ENCODE data around the gene TRIM37. TPM values are rescaled to one million over a fixed set of nuclear protein-coding genes. Genes with fewer than 3 reads are reported as not detected.
A peak's percentile ranks its signal among the peaks of the same experiment; 100 is the strongest.

TRIM37 gene
- total RNA-seq, 1 donor from 2014 or later = 25.4 TPM

DNA sequence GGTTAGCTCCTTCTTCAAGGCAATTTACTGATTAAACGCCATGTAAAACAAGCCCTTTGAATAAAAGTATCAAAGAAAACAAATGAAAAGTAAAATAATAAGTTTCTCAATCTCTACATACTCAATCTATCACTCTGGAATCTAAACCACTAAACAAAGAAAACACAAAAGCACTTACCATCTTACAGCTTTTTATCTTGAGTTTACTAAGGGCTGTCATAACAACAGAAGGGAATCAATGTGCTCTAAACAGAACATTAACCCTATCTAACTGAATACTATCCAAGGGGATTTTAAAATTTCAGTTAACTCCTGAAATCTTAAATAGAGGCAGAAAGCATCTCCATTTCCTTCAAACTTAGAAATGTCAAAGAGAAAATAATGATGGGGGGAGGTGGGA lies 44.9 kb upstream of the TRIM37 start:
- Histone ChIP-seq H2AFZ (ENCODE audit: low read depth, low read length) (no peak overlapping the region), H3K9me3 (ENCODE audit: insufficient read depth, low read depth, low read length) (no peaks in the 10 kb centered on the region), H3K4me1 (ENCODE audit: insufficient read depth, low read length) (peaks cover 27% of the 10 kb centered on the region), H3K27ac (ENCODE audit: low read depth, low read length) (peak overlapping the region; percentile 39), H3K4me3 (ENCODE audit: insufficient read depth, low read depth, low read length) (peak overlapping the region; percentile 90), H3K4me2 (ENCODE audit: low read length) (peak overlapping the region; percentile 88), H3K27me3 (ENCODE audit: insufficient read depth, low read length) (no peaks in the 10 kb centered on the region), H3K36me3 (ENCODE audit: insufficient read depth, low read length) (no peaks in the 10 kb centered on the region), H3K9ac (ENCODE audit: low read length) (peak overlapping the region; percentile 50), H3K79me2 (ENCODE audit: insufficient read depth, low read length) (peaks cover 86% of the 10 kb centered on the region), H4K20me1 (ENCODE audit: insufficient read depth, low read length) (peaks cover 17% of the 10 kb centered on the region)
- Mint-ChIP-seq H3K27ac (ENCODE audit: unreplicated experiment) (no peak overlapping the region), H3K9me3 (ENCODE audit: unreplicated experiment) (no peaks in the 10 kb centered on the region), H3K36me3 (ENCODE audit: low read depth, unreplicated experiment) (no peaks in the 10 kb centered on the region), H3K4me1 (ENCODE audit: low read depth, unreplicated experiment) (peaks cover 22% of the 10 kb centered on the region), H3K27me3 (ENCODE audit: low read depth, unreplicated experiment) (no peaks in the 10 kb centered on the region), H3K4me3 (ENCODE audit: unreplicated experiment) (peak overlapping the region; percentile 12)
- no peak for FAIRE-seq
- DNase-seq (ENCODE audit: low read depth) = peak; percentile 23
- TF ChIP-seq, protein P1, sequence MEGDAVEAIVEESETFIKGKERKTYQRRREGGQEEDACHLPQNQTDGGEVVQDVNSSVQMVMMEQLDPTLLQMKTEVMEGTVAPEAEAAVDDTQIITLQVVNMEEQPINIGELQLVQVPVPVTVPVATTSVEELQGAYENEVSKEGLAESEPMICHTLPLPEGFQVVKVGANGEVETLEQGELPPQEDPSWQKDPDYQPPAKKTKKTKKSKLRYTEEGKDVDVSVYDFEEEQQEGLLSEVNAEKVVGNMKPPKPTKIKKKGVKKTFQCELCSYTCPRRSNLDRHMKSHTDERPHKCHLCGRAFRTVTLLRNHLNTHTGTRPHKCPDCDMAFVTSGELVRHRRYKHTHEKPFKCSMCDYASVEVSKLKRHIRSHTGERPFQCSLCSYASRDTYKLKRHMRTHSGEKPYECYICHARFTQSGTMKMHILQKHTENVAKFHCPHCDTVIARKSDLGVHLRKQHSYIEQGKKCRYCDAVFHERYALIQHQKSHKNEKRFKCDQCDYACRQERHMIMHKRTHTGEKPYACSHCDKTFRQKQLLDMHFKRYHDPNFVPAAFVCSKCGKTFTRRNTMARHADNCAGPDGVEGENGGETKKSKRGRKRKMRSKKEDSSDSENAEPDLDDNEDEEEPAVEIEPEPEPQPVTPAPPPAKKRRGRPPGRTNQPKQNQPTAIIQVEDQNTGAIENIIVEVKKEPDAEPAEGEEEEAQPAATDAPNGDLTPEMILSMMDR (IDR thresholded peaks at IDR 0.05; ENCODE audit: insufficient read depth, low read depth, low read length) = no peak
- no peak for TF ChIP-seq EZH2 (IDR thresholded peaks at IDR 0.05; ENCODE audit: insufficient read depth, low read length)

DNA sequence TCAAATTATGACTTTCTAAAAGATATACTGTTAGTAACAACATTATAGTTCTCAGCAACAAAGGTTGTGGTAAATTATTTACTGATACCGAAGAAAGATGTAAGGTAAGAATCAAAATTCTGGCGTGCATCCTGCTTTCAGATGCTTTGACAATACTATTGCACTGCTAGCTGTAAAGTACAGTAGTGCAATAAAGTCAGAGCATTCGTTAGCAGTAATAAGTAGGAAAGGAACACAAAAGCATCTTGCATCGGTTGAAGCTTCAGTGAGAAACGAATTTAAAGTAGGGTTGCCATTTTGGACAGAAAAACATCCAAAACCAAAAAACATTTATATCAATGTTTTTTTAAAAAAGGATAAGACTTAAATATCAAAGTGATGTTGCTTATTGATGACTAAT lies 44.3 kb upstream of the TRIM37 start:
- DNase-seq (ENCODE audit: low read depth) = no peak
- no peak overlapping the region for H3K4me3 Mint-ChIP-seq (ENCODE audit: unreplicated experiment)
- H3K4me1 Mint-ChIP-seq (ENCODE audit: low read depth, unreplicated experiment) = peaks cover 22% of the 10 kb centered on the region

More for the DNA sequence above, 44.3 kb upstream of the TRIM37 start:
- no peak for TF ChIP-seq EZH2 (IDR thresholded peaks at IDR 0.05; ENCODE audit: insufficient read depth, low read length)
- TF ChIP-seq, protein P1 (IDR thresholded peaks at IDR 0.05; ENCODE audit: insufficient read depth, low read depth, low read length) = no peak
- no peaks in the 10 kb centered on the region for H3K36me3 Mint-ChIP-seq (ENCODE audit: low read depth, unreplicated experiment)
- no peaks in the 10 kb centered on the region for H3K27me3 Mint-ChIP-seq (ENCODE audit: low read depth, unreplicated experiment)
- H3K9me3 Mint-ChIP-seq (ENCODE audit: unreplicated experiment) = no peaks in the 10 kb centered on the region
- no peak overlapping the region for H3K9ac ChIP-seq (ENCODE audit: low read length)
- H3K79me2 ChIP-seq (ENCODE audit: insufficient read depth, low read length) = peaks cover 86% of the 10 kb centered on the region
- no peak overlapping the region for H3K27ac Mint-ChIP-seq (ENCODE audit: unreplicated experiment)
- peak overlapping the region; percentile 88 for H3K4me2 ChIP-seq (ENCODE audit: low read length)
- peaks cover 27% of the 10 kb centered on the region for H3K4me1 ChIP-seq (ENCODE audit: insufficient read depth, low read length)
- no peaks in the 10 kb centered on the region for H3K9me3 ChIP-seq (ENCODE audit: insufficient read depth, low read depth, low read length)
- H3K27me3 ChIP-seq (ENCODE audit: insufficient read depth, low read length) = no peaks in the 10 kb centered on the region
- no peaks in the 10 kb centered on the region for H3K36me3 ChIP-seq (ENCODE audit: insufficient read depth, low read length)
- H4K20me1 ChIP-seq (ENCODE audit: insufficient read depth, low read length) = peaks cover 18% of the 10 kb centered on the region
- no peak overlapping the region for H3K27ac ChIP-seq (ENCODE audit: low read depth, low read length)
- no peak overlapping the region for H2AFZ ChIP-seq (ENCODE audit: low read depth, low read length)
- peak overlapping the region; percentile 90 for H3K4me3 ChIP-seq (ENCODE audit: insufficient read depth, low read depth, low read length)
- no peak for FAIRE-seq

All from astrocyte (in vitro differentiated cells and primary cell).